Ishikawa (cell line): Measurements from ENCODE around the gene SORCS3.

ENCODE experiments used
- CEBPB ChIP-seq: IDR thresholded peaks from 2 replicates; pipeline ENCODE4 v1.6.1; 2012
- EGR1 ChIP-seq: IDR thresholded peaks from 2 replicates; pipeline ENCODE4 v1.6.1; 2012
- EP300 ChIP-seq: IDR thresholded peaks from 2 replicates; pipeline ENCODE4 v1.6.1; 2012; ENCODE audit warnings: borderline replicate concordance
- FOXM1 ChIP-seq: IDR thresholded peaks from 2 replicates; pipeline ENCODE4 v1.6.1; 2012; ENCODE audit warnings: low read depth, borderline replicate concordance
- NFIC ChIP-seq: IDR thresholded peaks from 2 replicates; pipeline ENCODE4 v1.6.1; 2012
- RAD21 ChIP-seq: IDR thresholded peaks from 2 replicates; pipeline ENCODE4 v1.6.1; 2012; ENCODE audit warnings: low read depth
- REST ChIP-seq: IDR thresholded peaks from 2 replicates; pipeline ENCODE4 v1.6.1; 2012; ENCODE audit warnings: low read depth, mild to moderate bottlenecking
- TAF1 ChIP-seq: IDR thresholded peaks from 2 replicates; pipeline ENCODE4 v1.6.1; 2012; ENCODE audit warnings: low read depth, mild to moderate bottlenecking
- TCF12 ChIP-seq: IDR thresholded peaks from 2 replicates; pipeline ENCODE4 v1.6.1; 2012; ENCODE audit warnings: low read depth
- TEAD4 ChIP-seq: IDR thresholded peaks from 2 replicates; pipeline ENCODE4 v1.6.1; 2012
- YY1 ChIP-seq: IDR thresholded peaks from 2 replicates; pipeline ENCODE4 v1.6.1; 2012; ENCODE audit warnings: low read depth
- ZBTB7A ChIP-seq: IDR thresholded peaks from 2 replicates; pipeline ENCODE4 v1.6.1; 2012; ENCODE audit warnings: low read depth
- TF ChIP-seq, protein P1 (sequence below): IDR thresholded peaks from 2 replicates; pipeline ENCODE4 v1.6.1; 2012
- TF ChIP-seq, protein P2 (sequence below): IDR thresholded peaks from 2 replicates; pipeline ENCODE4 v1.6.1; 2012

Gene SORCS3

GRCh38 chr10:104689105-104689504, 48.0 kb downstream of the SORCS3 start:
- TF ChIP-seq, protein P1, sequence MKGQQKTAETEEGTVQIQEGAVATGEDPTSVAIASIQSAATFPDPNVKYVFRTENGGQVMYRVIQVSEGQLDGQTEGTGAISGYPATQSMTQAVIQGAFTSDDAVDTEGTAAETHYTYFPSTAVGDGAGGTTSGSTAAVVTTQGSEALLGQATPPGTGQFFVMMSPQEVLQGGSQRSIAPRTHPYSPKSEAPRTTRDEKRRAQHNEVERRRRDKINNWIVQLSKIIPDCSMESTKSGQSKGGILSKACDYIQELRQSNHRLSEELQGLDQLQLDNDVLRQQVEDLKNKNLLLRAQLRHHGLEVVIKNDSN: no peak
- TF ChIP-seq, protein P2, sequence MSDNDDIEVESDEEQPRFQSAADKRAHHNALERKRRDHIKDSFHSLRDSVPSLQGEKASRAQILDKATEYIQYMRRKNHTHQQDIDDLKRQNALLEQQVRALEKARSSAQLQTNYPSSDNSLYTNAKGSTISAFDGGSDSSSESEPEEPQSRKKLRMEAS: no peak
- no peak for TF ChIP-seq CEBPB
- no peak for TF ChIP-seq TCF12

- TF ChIP-seq NFIC (no peak), ZBTB7A (no peak), TCF12 (no peak), TAF1 (no peak), FOXM1 (no peak), REST (no peak), EP300 (no peak), YY1 (no peak), TEAD4 (no peak), EGR1 (no peak), RAD21 (no peak), CEBPB (no peak)
- TF ChIP-seq, protein P2: no peak
- TF ChIP-seq, protein P1: no peak
These were observed 48.5 kb downstream of the SORCS3 start for GRCh38 chr10:104689547-104689946.

DNA sequence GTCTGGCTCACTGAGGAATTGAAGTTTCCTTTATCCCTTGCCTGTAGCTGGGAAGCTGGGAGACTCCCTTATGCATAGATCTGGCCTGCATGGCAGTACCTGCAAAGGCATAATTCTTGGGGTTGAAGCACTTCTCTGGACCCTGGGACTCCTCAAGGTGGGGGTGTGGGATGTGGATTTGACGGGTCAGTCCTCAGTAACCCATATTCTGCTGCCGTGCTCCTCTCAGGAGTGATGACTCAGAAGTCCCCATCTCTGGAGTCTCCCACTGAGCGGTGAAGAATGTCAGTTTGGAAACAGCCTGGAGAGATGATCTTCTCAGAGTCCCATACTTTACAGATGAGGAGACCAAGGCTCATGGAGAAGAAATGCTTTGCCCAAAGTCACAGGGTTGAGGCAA, 49.0 kb downstream of the SORCS3 start:
- TF ChIP-seq REST: no peak
- TF ChIP-seq TAF1: no peak
- TF ChIP-seq YY1: no peak

DNA sequence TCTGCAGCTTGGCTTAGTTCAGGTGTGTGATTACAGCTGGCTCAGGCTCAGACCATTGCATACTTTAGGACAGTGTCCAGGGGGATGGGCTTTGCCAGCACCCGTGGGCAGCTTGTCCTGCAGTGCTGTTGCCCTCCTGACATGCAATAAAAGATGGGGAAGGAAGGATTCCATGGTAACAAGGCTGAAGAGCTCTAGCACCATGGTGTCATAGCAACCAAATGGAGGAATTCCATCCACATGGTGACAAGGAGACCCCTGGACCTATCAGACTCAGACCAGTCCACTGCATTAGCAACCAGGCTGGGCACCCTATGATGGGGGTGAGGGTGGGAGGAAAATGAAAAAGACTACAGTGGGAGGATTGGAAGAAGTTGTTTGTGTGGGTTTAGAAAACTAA, 49.9 kb downstream of the SORCS3 start:
- TF ChIP-seq TAF1 (no peak), NFIC (no peak), CEBPB (no peak), ZBTB7A (no peak), REST (no peak), EP300 (no peak), RAD21 (no peak), YY1 (no peak)
- TF ChIP-seq, protein P1: no peak
- TF ChIP-seq, protein P2: no peak

- TF ChIP-seq TAF1: no peak
- TF ChIP-seq EGR1: no peak
- TF ChIP-seq TCF12: no peak
- TF ChIP-seq ZBTB7A: no peak
- TF ChIP-seq CEBPB: no peak
- no peak for TF ChIP-seq TEAD4
- no peak for TF ChIP-seq NFIC
- no peak for TF ChIP-seq REST
- TF ChIP-seq, protein P2: no peak
- TF ChIP-seq YY1: no peak
- no peak for TF ChIP-seq EP300
These were observed 53.0 kb downstream of the SORCS3 start for GRCh38 chr10:104694074-104694473.
